Stimulated activated CD8-positive, alpha-beta memory T cell treated with anti-CD3 and anti-CD28 coated beads, Interleukin-15, amount 100 ng/mL, for 24 hours (primary cell): Measurements from ENCODE around the gene MITD1.
"Not testable (repeated sequence)": the region's sequence is repeated elsewhere in the genome, so short reads cannot be mapped to it uniquely, and the experiment has no call there.

Experiments used
- DNase-seq: peaks from one replicate; pipeline ENCODE4 v3.0.0-alpha.2; 2020; ENCODE audit warnings: low read depth

Gene MITD1

GRCh38 chr2:99154643-99155536, 26.0 kb downstream of the MITD1 start, which contains the start of the genes LIPT1 and TSGA10:
Gene LIPT1, plus strand, starts transcription at chr2:99154967. Its CDS starts 6,991 bp downstream, at chr2:99161958.
Gene TSGA10, minus strand, starts transcription at chr2:99154942. Its CDS starts 45,503 bp downstream, at chr2:99109439.
- DNase-seq, result peak; percentile 80

GRCh38 chr2:99153921-99154604, 26.8 kb downstream of the MITD1 start:
- DNase-seq, result no peak

- DNase-seq, result no peak
These were observed 28.5 kb downstream of the MITD1 start for GRCh38 chr2:99152199-99152895.

- no peak for DNase-seq
These were observed 30.2 kb downstream of the MITD1 start for GRCh38 chr2:99150706-99151105.

GRCh38 chr2:99141110-99142108, 39.4 kb downstream of the MITD1 start, which contains the start of gene C2orf15:
Gene C2orf15, plus strand, starts transcription at chr2:99141707. Its CDS starts 8,852 bp downstream, at chr2:99150559.
- peak; percentile 89 for DNase-seq

GRCh38 chr2:99140860-99141109, 40.1 kb downstream of the MITD1 start:
- no peak for DNase-seq

GRCh38 chr2:99140056-99140859, 40.6 kb downstream of the MITD1 start:
- DNase-seq, result no peak

GRCh38 chr2:99139003-99139402, 41.9 kb downstream of the MITD1 start:
- no peak for DNase-seq

GRCh38 chr2:99135044-99135556, 45.8 kb downstream of the MITD1 start:
- DNase-seq, result not testable (repeated sequence)

- DNase-seq, result no peak
These were observed 52.9 kb downstream of the MITD1 start for GRCh38 chr2:99127981-99128380.
